Glutamatergic neuron (in vitro differentiated cells): ENCODE data around the gene CARMIL1. TPM values are rescaled to one million over a fixed set of nuclear protein-coding genes. Genes with fewer than 3 reads are reported as not detected.
"Not testable (repeated sequence)": the region's sequence is repeated elsewhere in the genome, so short reads cannot be mapped to it uniquely, and the experiment has no call there.

Experiments
- DNase-seq: peaks from one replicate; pipeline ENCODE4 v3.0.0; 2022
- H3K27ac Mint-ChIP-seq: one replicate; pipeline ENCODE4 v1.8.0; 2020; ENCODE audit warnings: mild to moderate bottlenecking, mixed read lengths, inconsistent platforms; ENCODE audit not compliant: unreplicated experiment
- H3K27me3 Mint-ChIP-seq: one replicate; pipeline ENCODE4 v1.8.0; 2020; ENCODE audit warnings: mild to moderate bottlenecking, moderate library complexity, mixed read lengths, inconsistent platforms; ENCODE audit not compliant: unreplicated experiment
- H3K36me3 Mint-ChIP-seq: one replicate; pipeline ENCODE4 v1.8.0; 2020; ENCODE audit warnings: mild to moderate bottlenecking, mixed read lengths, inconsistent platforms; ENCODE audit not compliant: unreplicated experiment
- H3K4me1 Mint-ChIP-seq: one replicate; pipeline ENCODE4 v1.8.0; 2020; ENCODE audit warnings: mild to moderate bottlenecking, low read depth, mixed read lengths, inconsistent platforms; ENCODE audit not compliant: unreplicated experiment
- H3K4me3 Mint-ChIP-seq: one replicate; pipeline ENCODE4 v1.8.0; 2020; ENCODE audit warnings: mild to moderate bottlenecking, mixed read lengths, inconsistent platforms; ENCODE audit not compliant: unreplicated experiment
- H3K9me3 Mint-ChIP-seq: one replicate; pipeline ENCODE4 v1.8.0; 2020; ENCODE audit warnings: mild to moderate bottlenecking, moderate library complexity, mixed read lengths, inconsistent platforms; ENCODE audit not compliant: unreplicated experiment
- CTCF ChIP-seq: fragments of 200-600 bp; sonication (generic); IDR thresholded peaks from one replicate; pipeline ENCODE4 v1.5.0; 2021; ENCODE audit not compliant: partially characterized antibody, unreplicated experiment
- total RNA-seq: library from RNA; stranded (reverse); fragmentation: NEBNext Ultra II Directional; extraction: Animal tissue kit (Norgen Biotek cat#: 25700); gene quantifications from one replicate; pipeline ENCODE4 v1.2.1, GENCODE V29; 2021; ENCODE audit not compliant: unreplicated experiment

CARMIL1 gene
- total RNA-seq, 1 donor from 2014 or later: 4.8 TPM

- H3K27me3 Mint-ChIP-seq: no peaks in the 10 kb centered on the region
- no peaks in the 10 kb centered on the region for H3K36me3 Mint-ChIP-seq
- no peak overlapping the region for H3K4me3 Mint-ChIP-seq
- peaks cover 4% of the 10 kb centered on the region for H3K9me3 Mint-ChIP-seq
- no peak for TF ChIP-seq CTCF
- no peak overlapping the region for H3K27ac Mint-ChIP-seq
- H3K4me1 Mint-ChIP-seq: peaks cover 38% of the 10 kb centered on the region
- no peak for DNase-seq
These were observed 18.8 kb downstream of the CARMIL1 start for GRCh38 chr6:25297823-25298522.

- not testable (repeated sequence) for H3K36me3 Mint-ChIP-seq, H3K9me3 Mint-ChIP-seq, H3K4me3 Mint-ChIP-seq, DNase-seq, H3K27me3 Mint-ChIP-seq, H3K27ac Mint-ChIP-seq
- H3K4me1 Mint-ChIP-seq: peaks cover 38% of the 10 kb centered on the region
These were observed 19.3 kb downstream of the CARMIL1 start for GRCh38 chr6:25298523-25298865.

- H3K36me3 Mint-ChIP-seq: peaks cover 5% of the 10 kb centered on the region
- DNase-seq: no peak
- peaks cover 30% of the 10 kb centered on the region for H3K4me1 Mint-ChIP-seq
- peaks cover 4% of the 10 kb centered on the region for H3K9me3 Mint-ChIP-seq
- peaks cover 4% of the 10 kb centered on the region for H3K27me3 Mint-ChIP-seq
- no peak for TF ChIP-seq CTCF
- H3K27ac Mint-ChIP-seq: no peak overlapping the region
- H3K4me3 Mint-ChIP-seq: no peak overlapping the region
These were observed 22.2 kb downstream of the CARMIL1 start for GRCh38 chr6:25301362-25301761.

GRCh38 chr6:25302151-25302550, 23.0 kb downstream of the CARMIL1 start:
- Mint-ChIP-seq H3K4me1 (peaks cover 23% of the 10 kb centered on the region), H3K9me3 (peaks cover 4% of the 10 kb centered on the region), H3K27ac (peak overlapping the region; percentile 76), H3K36me3 (peaks cover 5% of the 10 kb centered on the region), H3K27me3 (peaks cover 4% of the 10 kb centered on the region), H3K4me3 (peak overlapping the region; percentile 56)
- TF ChIP-seq CTCF: no peak
- no peak for DNase-seq

GRCh38 chr6:25302677-25303128, 23.5 kb downstream of the CARMIL1 start:
- Mint-ChIP-seq H3K4me3 (peak overlapping the region; percentile 56), H3K27ac (peak overlapping the region; percentile 76), H3K27me3 (peaks cover 4% of the 10 kb centered on the region), H3K4me1 (peaks cover 20% of the 10 kb centered on the region), H3K9me3 (peaks cover 4% of the 10 kb centered on the region), H3K36me3 (peaks cover 5% of the 10 kb centered on the region)
- no peak for TF ChIP-seq CTCF
- peak; percentile 61 for DNase-seq
